HG03521 (cell line): ENCODE results near the gene FAM72D.
"Not testable (repeated sequence)": the region's sequence is repeated elsewhere in the genome, so short reads cannot be mapped to it uniquely, and the experiment has no call there.

Source experiments
- ATAC-seq: cut with Tn5 transposase; IDR thresholded peaks from one replicate; pipeline ENCODE4 v1.9.1; 2021; ENCODE audit warnings: mild to moderate bottlenecking, moderate library complexity; ENCODE audit not compliant: unreplicated experiment

The FAM72D gene

GRCh38 chr1:145144264-145144913 is 48.6 kb downstream of the FAM72D start:
- ATAC-seq = not testable (repeated sequence)

- ATAC-seq = not testable (repeated sequence)
These were observed 50.5 kb downstream of the FAM72D start for GRCh38 chr1:145146308-145146707.

- not testable (repeated sequence) for ATAC-seq
These were observed 51.4 kb downstream of the FAM72D start for GRCh38 chr1:145147172-145147571.

GRCh38 chr1:145155421-145155820 is 59.6 kb downstream of the FAM72D start:
- ATAC-seq = not testable (repeated sequence)

- not testable (repeated sequence) for ATAC-seq
These were observed 60.1 kb downstream of the FAM72D start for GRCh38 chr1:145155873-145156272.

GRCh38 chr1:145156891-145157610 is 61.3 kb downstream of the FAM72D start:
- ATAC-seq = not testable (repeated sequence)

- not testable (repeated sequence) for ATAC-seq
These were observed 61.9 kb downstream of the FAM72D start for GRCh38 chr1:145157715-145158114.

GRCh38 chr1:145161046-145161752 is 65.4 kb downstream of the FAM72D start:
- not testable (repeated sequence) for ATAC-seq
